Activated CD8-positive, alpha-beta memory T cell treated with anti-CD3 and anti-CD28 coated beads, Interleukin-2, amount 50 U/mL, for 24 hours (primary cell): ENCODE measurements around the gene STK32B.

Source experiments
- DNase-seq: peaks from one replicate; pipeline ENCODE4 v3.0.0-alpha.2; 2020; ENCODE audit errors: extremely low read depth

The STK32B gene

GRCh38 chr4:5469151-5469775 lies 418.0 kb downstream of the STK32B start:
- DNase-seq = no peak

GRCh38 chr4:5469861-5470260 lies 418.6 kb downstream of the STK32B start:
- no peak for DNase-seq

- no peak for DNase-seq
These were observed 419.3 kb downstream of the STK32B start for GRCh38 chr4:5470318-5471198.

- no peak for DNase-seq
These were observed 419.9 kb downstream of the STK32B start for GRCh38 chr4:5471206-5471605.

- DNase-seq = no peak
These were observed 420.4 kb downstream of the STK32B start for GRCh38 chr4:5471691-5472090.

GRCh38 chr4:5472160-5472591 lies 420.9 kb downstream of the STK32B start:
- DNase-seq = no peak

GRCh38 chr4:5473125-5473524 lies 421.8 kb downstream of the STK32B start:
- no peak for DNase-seq

GRCh38 chr4:5474756-5475155 lies 423.5 kb downstream of the STK32B start:
- DNase-seq = no peak

GRCh38 chr4:5477613-5478012 lies 426.3 kb downstream of the STK32B start:
- no peak for DNase-seq

- no peak for DNase-seq
These were observed 426.9 kb downstream of the STK32B start for GRCh38 chr4:5478169-5478568.

GRCh38 chr4:5478697-5479096 lies 427.4 kb downstream of the STK32B start:
- DNase-seq = no peak

GRCh38 chr4:5479518-5480060 lies 428.3 kb downstream of the STK32B start:
- no peak for DNase-seq

GRCh38 chr4:5488413-5488812 lies 437.1 kb downstream of the STK32B start:
- DNase-seq = no peak

- DNase-seq = no peak
These were observed 438.0 kb downstream of the STK32B start for GRCh38 chr4:5489260-5489659.

- no peak for DNase-seq
These were observed 446.2 kb downstream of the STK32B start for GRCh38 chr4:5497489-5497888.

- no peak for DNase-seq
These were observed 448.9 kb downstream of the STK32B start for GRCh38 chr4:5500165-5500564.

- DNase-seq = no peak
These were observed 452.2 kb downstream of the STK32B start for GRCh38 chr4:5503336-5503936.

GRCh38 chr4:5504486-5504885 lies 453.2 kb downstream of the STK32B start:
- no peak for DNase-seq

- no peak for DNase-seq
These were observed 459.2 kb downstream of the STK32B start for GRCh38 chr4:5510504-5510903.

GRCh38 chr4:5511791-5512190 lies 460.5 kb downstream of the STK32B start:
- DNase-seq = no peak

GRCh38 chr4:5515646-5516045 lies 464.4 kb downstream of the STK32B start:
- DNase-seq = no peak

GRCh38 chr4:5517372-5517771 lies 466.1 kb downstream of the STK32B start:
- no peak for DNase-seq
